Activated CD4-positive, alpha-beta T cell treated with anti-CD3 and anti-CD28 coated beads for 36 hours (primary cell): Measurements from ENCODE around the gene DAB2IP. TPM values are rescaled to one million over a fixed set of nuclear protein-coding genes. Genes with fewer than 3 reads are reported as not detected.
A peak's percentile ranks its signal among the peaks of the same experiment; 100 is the strongest.
"Not testable (repeated sequence)": the region's sequence is repeated elsewhere in the genome, so short reads cannot be mapped to it uniquely, and the experiment has no call there.

Experiments
- ATAC-seq: fragments of 200-7000 bp; cut with Tn5 transposase; one replicate; pipeline ENCODE4 v1.10.0; 2021; ENCODE audit warnings: mild to moderate bottlenecking, moderate library complexity
- CTCF ChIA-PET: fragments of 350-600 bp; sonication (Branson Sonifier 250); formaldehyde crosslinking; loops from one replicate; lab custom pipeline; 2021; ENCODE audit warnings: antibody characterized with exemption; lab: Charles Lee
- POLR2A ChIA-PET: fragments of 350-600 bp; sonication (Branson Sonifier 250); formaldehyde crosslinking; loops from one replicate; lab custom pipeline; 2021; ENCODE audit warnings: antibody characterized with exemption, inconsistent platforms; lab: Charles Lee
- DNase-seq: peaks from one replicate; pipeline ENCODE4 v3.0.0-alpha.2; 2020
- H3K27ac Mint-ChIP-seq: one replicate; pipeline ENCODE4 v1.8.0; 2021; ENCODE audit warnings: mixed read lengths
- H3K27me3 Mint-ChIP-seq: one replicate; pipeline ENCODE4 v1.8.0; 2021; ENCODE audit warnings: mixed read lengths
- H3K36me3 Mint-ChIP-seq: one replicate; pipeline ENCODE4 v1.8.0; 2021; ENCODE audit warnings: low read depth, mixed read lengths
- H3K4me1 Mint-ChIP-seq: one replicate; pipeline ENCODE4 v1.8.0; 2021; ENCODE audit warnings: mixed read lengths
- H3K4me3 Mint-ChIP-seq: one replicate; pipeline ENCODE4 v1.8.0; 2021; ENCODE audit warnings: mild to moderate bottlenecking, moderate library complexity, mixed read lengths
- H3K9me3 Mint-ChIP-seq: one replicate; pipeline ENCODE4 v1.8.0; 2021; ENCODE audit warnings: low read depth, mixed read lengths
- intact Hi-C, 2 experiments: fragments of 100-400 bp; cut with DNase I in 1 of 2; cut with micrococcal nuclease in 1 of 2; formaldehyde crosslinking; loops; one replicate each; pipeline versions ENCODE4 v1.14.2 to v1.15.1; 2022 to 2024; cut with DNase I, micrococcal nuclease
- total RNA-seq, 2 experiments: library from RNA; stranded (reverse); gene quantifications; one replicate each; pipeline ENCODE4 v1.2.3, GENCODE V29; 2021

The DAB2IP gene
- total RNA-seq, 2 experiments from 2014 or later = 0.02 to 0.28 TPM

GRCh38 chr9:121616123-121616755 lies 35.2 kb upstream of the DAB2IP start:
- POLR2A ChIA-PET = no interaction called here

GRCh38 chr9:121618504-121618903 lies 32.9 kb upstream of the DAB2IP start:
- Mint-ChIP-seq H3K27me3 (peaks cover 9% of the 10 kb centered on the region), H3K27ac (no peak overlapping the region), H3K4me1 (peaks cover 3% of the 10 kb centered on the region), H3K36me3 (no peaks in the 10 kb centered on the region), H3K4me3 (no peak overlapping the region), H3K9me3 (no peaks in the 10 kb centered on the region)
- ChIA-PET POLR2A (no interaction called here), CTCF (no interaction called here)
- intact Hi-C loops = no loop called here
- ATAC-seq = no peak
- DNase-seq = no peak

More at GRCh38 chr9:121616123-121616755, 35.2 kb upstream of the DAB2IP start:
- CTCF ChIA-PET = interaction anchor here (0.6 kb wide), 1 partner anchor 68 kb away, joined by 3 read pairs; no protein-coding TSS in a partner anchor
- H3K4me3 Mint-ChIP-seq = no peak overlapping the region
- no peaks in the 10 kb centered on the region for H3K36me3 Mint-ChIP-seq
- ATAC-seq (no peak), DNase-seq (no peak)
- H3K27me3 Mint-ChIP-seq = peaks cover 16% of the 10 kb centered on the region
- H3K27ac Mint-ChIP-seq = no peak overlapping the region
- H3K9me3 Mint-ChIP-seq = no peaks in the 10 kb centered on the region
- H3K4me1 Mint-ChIP-seq = peaks cover 9% of the 10 kb centered on the region
- intact Hi-C loops = no loop called here

- CTCF ChIA-PET, H3K27me3 Mint-ChIP-seq, intact Hi-C loops, H3K9me3 Mint-ChIP-seq, DNase-seq, ATAC-seq, POLR2A ChIA-PET, H3K4me1 Mint-ChIP-seq, H3K36me3 Mint-ChIP-seq, H3K4me3 Mint-ChIP-seq, H3K27ac Mint-ChIP-seq: not testable (repeated sequence)
These were observed 32.5 kb upstream of the DAB2IP start for GRCh38 chr9:121618910-121619309.

GRCh38 chr9:121619545-121620324 lies 31.7 kb upstream of the DAB2IP start:
- no peak for DNase-seq
- no peak overlapping the region for H3K27ac Mint-ChIP-seq
- H3K36me3 Mint-ChIP-seq = no peaks in the 10 kb centered on the region
- no peaks in the 10 kb centered on the region for H3K9me3 Mint-ChIP-seq
- no peaks in the 10 kb centered on the region for H3K4me1 Mint-ChIP-seq
- ChIA-PET POLR2A (no interaction called here), CTCF (interaction anchor here (0.6 kb wide), 1 partner anchor 326 kb away, joined by 3 read pairs; no protein-coding TSS in a partner anchor)
- H3K27me3 Mint-ChIP-seq = peaks cover 8% of the 10 kb centered on the region
- intact Hi-C loops = no loop called here
- no peak for ATAC-seq
- H3K4me3 Mint-ChIP-seq = no peak overlapping the region

- Mint-ChIP-seq H3K9me3 (no peaks in the 10 kb centered on the region), H3K36me3 (no peaks in the 10 kb centered on the region), H3K4me1 (no peaks in the 10 kb centered on the region), H3K4me3 (no peak overlapping the region), H3K27ac (no peak overlapping the region), H3K27me3 (peaks cover 4% of the 10 kb centered on the region)
- ATAC-seq (no peak), DNase-seq (no peak)
- CTCF ChIA-PET = no interaction called here
- POLR2A ChIA-PET = no interaction called here
- intact Hi-C loops = no loop called here
These were observed 31.1 kb upstream of the DAB2IP start for GRCh38 chr9:121620325-121620673.

- Mint-ChIP-seq H3K9me3 (no peaks in the 10 kb centered on the region), H3K4me1 (no peaks in the 10 kb centered on the region), H3K27ac (no peak overlapping the region), H3K36me3 (no peaks in the 10 kb centered on the region), H3K4me3 (no peak overlapping the region), H3K27me3 (peaks cover 3% of the 10 kb centered on the region)
- ATAC-seq (no peak), DNase-seq (peak; percentile 17)
- intact Hi-C loops = no loop called here
- ChIA-PET POLR2A (no interaction called here), CTCF (interaction anchor here (0.5 kb wide), 1 partner anchor 241 kb away, joined by 3 read pairs; no protein-coding TSS in a partner anchor)
These were observed 30.5 kb upstream of the DAB2IP start for GRCh38 chr9:121620777-121621449.

- CTCF ChIA-PET = no interaction called here
- POLR2A ChIA-PET = interaction anchor here (0.5 to 0.7 kb wide), 2 partner anchors 93 to 265 kb away, joined by 4 to 8 read pairs; no protein-coding TSS in a partner anchor
- intact Hi-C loops = no loop called here
- H3K27ac Mint-ChIP-seq = no peak overlapping the region
- H3K4me1 Mint-ChIP-seq = no peaks in the 10 kb centered on the region
- no peak overlapping the region for H3K4me3 Mint-ChIP-seq
- H3K9me3 Mint-ChIP-seq = no peaks in the 10 kb centered on the region
- H3K27me3 Mint-ChIP-seq = no peaks in the 10 kb centered on the region
- DNase-seq (no peak), ATAC-seq (no peak)
- H3K36me3 Mint-ChIP-seq = no peaks in the 10 kb centered on the region
These were observed 28.8 kb upstream of the DAB2IP start for GRCh38 chr9:121622387-121623203.

- H3K36me3 Mint-ChIP-seq, H3K9me3 Mint-ChIP-seq, intact Hi-C loops, H3K4me3 Mint-ChIP-seq, ATAC-seq, H3K27ac Mint-ChIP-seq, DNase-seq, POLR2A ChIA-PET, H3K27me3 Mint-ChIP-seq, H3K4me1 Mint-ChIP-seq: not testable (repeated sequence)
- CTCF ChIA-PET = interaction anchor here (0.5 to 0.8 kb wide), 2 partner anchors 58 to 752 kb away, joined by 3 read pairs; no protein-coding TSS in a partner anchor
These were observed 28.0 kb upstream of the DAB2IP start for GRCh38 chr9:121623430-121623829.

- H3K4me1 Mint-ChIP-seq = no peaks in the 10 kb centered on the region
- H3K27ac Mint-ChIP-seq = no peak overlapping the region
- POLR2A ChIA-PET = no interaction called here
- ATAC-seq (no peak), DNase-seq (no peak)
- H3K4me3 Mint-ChIP-seq = no peak overlapping the region
- CTCF ChIA-PET = interaction anchor here (0.7 kb wide), 1 partner anchor 873 kb away, joined by 4 read pairs; no protein-coding TSS in a partner anchor
- no peaks in the 10 kb centered on the region for H3K36me3 Mint-ChIP-seq
- intact Hi-C loops = no loop called here
- H3K27me3 Mint-ChIP-seq = no peaks in the 10 kb centered on the region
- H3K9me3 Mint-ChIP-seq = no peaks in the 10 kb centered on the region
These were observed 25.8 kb upstream of the DAB2IP start for GRCh38 chr9:121625590-121625989.

- DNase-seq = no peak
- H3K27me3 Mint-ChIP-seq = no peaks in the 10 kb centered on the region
- ATAC-seq = no peak
- H3K4me1 Mint-ChIP-seq = no peaks in the 10 kb centered on the region
- intact Hi-C loops = no loop called here
- ChIA-PET CTCF (no interaction called here), POLR2A (no interaction called here)
- H3K27ac Mint-ChIP-seq = no peak overlapping the region
- H3K4me3 Mint-ChIP-seq = no peak overlapping the region
- H3K9me3 Mint-ChIP-seq = no peaks in the 10 kb centered on the region
- H3K36me3 Mint-ChIP-seq = no peaks in the 10 kb centered on the region
These were observed 25.4 kb upstream of the DAB2IP start for GRCh38 chr9:121626012-121626411.

- no peak for ATAC-seq
- ChIA-PET CTCF (no interaction called here), POLR2A (no interaction called here)
- no peak for DNase-seq
- no peak overlapping the region for H3K4me3 Mint-ChIP-seq
- H3K27me3 Mint-ChIP-seq = peaks cover 2% of the 10 kb centered on the region
- H3K27ac Mint-ChIP-seq = no peak overlapping the region
- no peaks in the 10 kb centered on the region for H3K4me1 Mint-ChIP-seq
- no peaks in the 10 kb centered on the region for H3K36me3 Mint-ChIP-seq
- no peaks in the 10 kb centered on the region for H3K9me3 Mint-ChIP-seq
- intact Hi-C loops = no loop called here
These were observed 24.0 kb upstream of the DAB2IP start for GRCh38 chr9:121627427-121627826.
